Upper lobe of right lung (tissue), 1 donor: Measurements from ENCODE around the gene ZNF524. TPM values are rescaled to one million over a fixed set of nuclear protein-coding genes. Genes with fewer than 3 reads are reported as not detected.

Experiments
- ATAC-seq: fragments of 200-7000 bp; cut with Tn5 transposase; one replicate; pipeline ENCODE4 v1.9.1; 2020; ENCODE audit warnings: mild to moderate bottlenecking, moderate library complexity
- DNase-seq: peaks from one replicate; pipeline ENCODE4 v3.0.0-alpha.2; 2020
- H3K27ac ChIP-seq: fragments of 200-600 bp; one replicate; pipeline ENCODE4 v1.8.0; 2022
- H3K27me3 ChIP-seq: fragments of 200-600 bp; one replicate; pipeline ENCODE4 v1.8.0; 2022; ENCODE audit warnings: mild to moderate bottlenecking
- H3K36me3 ChIP-seq: fragments of 200-600 bp; one replicate; pipeline ENCODE4 v1.8.0; 2022
- H3K4me1 ChIP-seq: fragments of 200-600 bp; one replicate; pipeline ENCODE4 v1.8.0; 2022
- H3K4me3 ChIP-seq: fragments of 200-600 bp; one replicate; pipeline ENCODE4 v1.8.0; 2022; ENCODE audit warnings: mild to moderate bottlenecking
- H3K9me3 ChIP-seq: fragments of 200-600 bp; one replicate; pipeline ENCODE4 v1.8.0; 2022
- intact Hi-C: fragments of 100-400 bp; cut with DNase I; formaldehyde crosslinking; loops from one replicate; pipeline ENCODE4 v1.11.0; 2022
- total RNA-seq: library from RNA; stranded (reverse); fragmentation: NEBNext Ultra II Directional; extraction: Animal tissue kit (Norgen Biotek cat#: 25700); gene quantifications from one replicate; pipeline ENCODE4 v1.2.1, GENCODE V29; 2021
- TF ChIP-seq, protein P1 (sequence below): fragments of 200-600 bp; IDR thresholded peaks from one replicate; pipeline ENCODE4 v1.8.0; 2022; ENCODE audit warnings: antibody characterized with exemption
- donor health status: DM: no; HTN: yes; CAD: no; lungs with severe emphysema.

Gene ZNF524
- total RNA-seq, 1 donor from 2014 or later = 28.6 TPM

GRCh38 chr19:55633861-55634260 lies 33.8 kb downstream of the ZNF524 start:
- Histone ChIP-seq H3K36me3 (no peaks in the 10 kb centered on the region), H3K4me1 (peaks cover 39% of the 10 kb centered on the region), H3K27ac (peak overlapping the region; percentile 100), H3K4me3 (no peak overlapping the region), H3K9me3 (no peaks in the 10 kb centered on the region), H3K27me3 (no peaks in the 10 kb centered on the region)
- DNase-seq (no peak), ATAC-seq (no peak)
- TF ChIP-seq, protein P1, sequence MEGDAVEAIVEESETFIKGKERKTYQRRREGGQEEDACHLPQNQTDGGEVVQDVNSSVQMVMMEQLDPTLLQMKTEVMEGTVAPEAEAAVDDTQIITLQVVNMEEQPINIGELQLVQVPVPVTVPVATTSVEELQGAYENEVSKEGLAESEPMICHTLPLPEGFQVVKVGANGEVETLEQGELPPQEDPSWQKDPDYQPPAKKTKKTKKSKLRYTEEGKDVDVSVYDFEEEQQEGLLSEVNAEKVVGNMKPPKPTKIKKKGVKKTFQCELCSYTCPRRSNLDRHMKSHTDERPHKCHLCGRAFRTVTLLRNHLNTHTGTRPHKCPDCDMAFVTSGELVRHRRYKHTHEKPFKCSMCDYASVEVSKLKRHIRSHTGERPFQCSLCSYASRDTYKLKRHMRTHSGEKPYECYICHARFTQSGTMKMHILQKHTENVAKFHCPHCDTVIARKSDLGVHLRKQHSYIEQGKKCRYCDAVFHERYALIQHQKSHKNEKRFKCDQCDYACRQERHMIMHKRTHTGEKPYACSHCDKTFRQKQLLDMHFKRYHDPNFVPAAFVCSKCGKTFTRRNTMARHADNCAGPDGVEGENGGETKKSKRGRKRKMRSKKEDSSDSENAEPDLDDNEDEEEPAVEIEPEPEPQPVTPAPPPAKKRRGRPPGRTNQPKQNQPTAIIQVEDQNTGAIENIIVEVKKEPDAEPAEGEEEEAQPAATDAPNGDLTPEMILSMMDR = no peak
- intact Hi-C loops = no loop called here

DNA sequence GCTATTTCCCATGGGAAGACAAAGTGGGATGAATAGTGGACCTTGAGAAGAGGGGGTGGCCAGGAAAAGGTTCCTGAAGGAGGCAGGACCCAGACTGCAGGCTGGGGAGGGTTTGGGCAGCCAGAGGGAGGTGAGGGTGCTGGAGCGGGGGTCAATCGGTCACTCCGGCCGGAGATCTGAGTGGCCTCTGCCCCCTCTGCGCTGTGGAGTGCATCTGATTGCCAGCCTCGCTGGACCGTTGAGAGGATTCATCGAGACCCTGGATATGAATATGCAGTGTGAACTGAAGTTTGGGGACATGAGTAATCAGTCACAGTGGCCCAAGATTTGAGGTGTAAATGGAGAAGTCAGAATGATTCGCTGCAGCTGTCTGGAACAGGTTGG lies 35.2 kb downstream of the ZNF524 start:
- H3K27me3 ChIP-seq = no peaks in the 10 kb centered on the region
- ATAC-seq (no peak), DNase-seq (peak; percentile 64)
- no peaks in the 10 kb centered on the region for H3K9me3 ChIP-seq
- peak overlapping the region; percentile 100 for H3K27ac ChIP-seq
- TF ChIP-seq, protein P1 = no peak
- H3K4me1 ChIP-seq = peaks cover 54% of the 10 kb centered on the region
- intact Hi-C loops = no loop called here
- no peaks in the 10 kb centered on the region for H3K36me3 ChIP-seq
- H3K4me3 ChIP-seq = peak overlapping the region; percentile 94

GRCh38 chr19:55635856-55636440 lies 35.9 kb downstream of the ZNF524 start:
- intact Hi-C loops = no loop called here
- Histone ChIP-seq H3K4me3 (peak overlapping the region; percentile 94), H3K36me3 (no peaks in the 10 kb centered on the region), H3K4me1 (peaks cover 57% of the 10 kb centered on the region), H3K9me3 (no peaks in the 10 kb centered on the region), H3K27ac (peak overlapping the region; percentile 100), H3K27me3 (no peaks in the 10 kb centered on the region)
- no peak for ATAC-seq
- no peak for DNase-seq
- TF ChIP-seq, protein P1 = no peak

GRCh38 chr19:55636723-55637122 lies 36.6 kb downstream of the ZNF524 start:
- H3K27me3 ChIP-seq = no peaks in the 10 kb centered on the region
- intact Hi-C loops = no loop called here
- peak overlapping the region; percentile 94 for H3K4me3 ChIP-seq
- H3K36me3 ChIP-seq = no peaks in the 10 kb centered on the region
- H3K27ac ChIP-seq = no peak overlapping the region
- no peaks in the 10 kb centered on the region for H3K9me3 ChIP-seq
- DNase-seq = no peak
- no peak for ATAC-seq
- H3K4me1 ChIP-seq = peaks cover 54% of the 10 kb centered on the region
- TF ChIP-seq, protein P1 = no peak

GRCh38 chr19:55637534-55637933 lies 37.4 kb downstream of the ZNF524 start:
- no peak for ATAC-seq
- TF ChIP-seq, protein P1 = no peak

More at GRCh38 chr19:55637534-55637933, 37.4 kb downstream of the ZNF524 start:
- no peak overlapping the region for H3K4me3 ChIP-seq
- intact Hi-C loops = no loop called here
- no peaks in the 10 kb centered on the region for H3K36me3 ChIP-seq
- no peak for DNase-seq
- peaks cover 57% of the 10 kb centered on the region for H3K4me1 ChIP-seq
- H3K9me3 ChIP-seq = no peaks in the 10 kb centered on the region
- H3K27me3 ChIP-seq = no peaks in the 10 kb centered on the region
- H3K27ac ChIP-seq = no peak overlapping the region
